PFSK-1 (cell line): ENCODE results near the gene RARRES1.

ENCODE experiments used
- FOXP2 ChIP-seq: optimal IDR thresholded peaks from 2 replicates; pipeline ENCODE3; 2011; ENCODE audit warnings: borderline replicate concordance, control low read depth, inconsistent platforms; ENCODE audit not compliant: insufficient read depth; ENCODE audit errors: extremely low read length, extremely low read depth
- POLR2AphosphoS5 ChIP-seq: IDR thresholded peaks from 2 replicates; pipeline ENCODE4 v1.6.1; 2012; ENCODE audit warnings: low read depth, mild to moderate bottlenecking, control low read depth, low read length, moderate library complexity
- REST ChIP-seq, 2 experiments: IDR thresholded peaks; 2 replicates each; pipeline versions ENCODE4 v1.6.1 to v1.8.0; 2011 to 2012; ENCODE audit warnings: low read depth in 2 of 2, low read length in 2 of 2, control low read depth in 1 of 2, inconsistent platforms in 1 of 2, mild to moderate bottlenecking in 1 of 2, moderate library complexity in 1 of 2; ENCODE audit not compliant: insufficient read depth in 1 of 2
- SIN3A ChIP-seq: IDR thresholded peaks from 2 replicates; pipeline ENCODE4 v1.6.1; 2012; ENCODE audit warnings: mild to moderate bottlenecking, low read length, moderate library complexity, borderline replicate concordance; ENCODE audit not compliant: insufficient read depth
- TAF1 ChIP-seq: IDR thresholded peaks from 2 replicates; pipeline ENCODE4 v1.6.1; 2012; ENCODE audit warnings: low read length, control low read depth, borderline replicate concordance; ENCODE audit not compliant: insufficient read depth

RARRES1 gene

GRCh38 chr3:158776531-158776930 is 44.3 kb upstream of the RARRES1 start:
- TF ChIP-seq FOXP2 (no peak), SIN3A (no peak), REST (IDR thresholded peaks at IDR 0.05; ENCODE audit: insufficient read depth in 1 of 2, low read depth in 2 of 2, low read length in 2 of 2) (no peak), TAF1 (no peak), POLR2AphosphoS5 (no peak)

- TF ChIP-seq POLR2AphosphoS5 (no peak), SIN3A (no peak), REST (IDR thresholded peaks at IDR 0.05; ENCODE audit: insufficient read depth in 1 of 2, low read depth in 2 of 2, low read length in 2 of 2) (no peak)
Observed at GRCh38 chr3:158775426-158776410, 43.5 kb upstream of the RARRES1 start.

- TF ChIP-seq SIN3A, result no peak
- no peak for TF ChIP-seq TAF1
- TF ChIP-seq REST (IDR thresholded peaks at IDR 0.05; ENCODE audit: insufficient read depth in 1 of 2, low read depth in 2 of 2, low read length in 2 of 2), result no peak
- no peak for TF ChIP-seq FOXP2
- no peak for TF ChIP-seq POLR2AphosphoS5
Observed at GRCh38 chr3:158774965-158775364, 42.7 kb upstream of the RARRES1 start.

GRCh38 chr3:158773845-158774830 is 41.9 kb upstream of the RARRES1 start:
- TF ChIP-seq REST (IDR thresholded peaks at IDR 0.05; ENCODE audit: insufficient read depth in 1 of 2, low read depth in 2 of 2, low read length in 2 of 2), result no peak
- TF ChIP-seq FOXP2, result no peak
- no peak for TF ChIP-seq TAF1
- no peak for TF ChIP-seq SIN3A
- TF ChIP-seq POLR2AphosphoS5, result no peak
